Vagina (tissue), 2 donors: ENCODE data around the gene RNF144B.

Source experiments
- POLR2A ChIP-seq, 2 donors: fragments of 450-650 bp; IDR thresholded peaks; one replicate each; pipeline ENCODE4 v1.6.1; 2017; ENCODE audit warnings: antibody characterized with exemption in 2 of 2, mild to moderate bottlenecking in 2 of 2, moderate library complexity in 2 of 2
- TF ChIP-seq, protein P1 (sequence below), 3 experiments: fragments of 450-650 bp in 2 of 3; fragments of 200-600 bp in 1 of 3; sonication (generic) in 1 of 3; IDR thresholded peaks; one replicate each; pipeline ENCODE4 v1.5.1; 2017 to 2019; ENCODE audit warnings: antibody characterized with exemption in 3 of 3, mild to moderate bottlenecking in 2 of 3, moderate library complexity in 2 of 3

DNA sequence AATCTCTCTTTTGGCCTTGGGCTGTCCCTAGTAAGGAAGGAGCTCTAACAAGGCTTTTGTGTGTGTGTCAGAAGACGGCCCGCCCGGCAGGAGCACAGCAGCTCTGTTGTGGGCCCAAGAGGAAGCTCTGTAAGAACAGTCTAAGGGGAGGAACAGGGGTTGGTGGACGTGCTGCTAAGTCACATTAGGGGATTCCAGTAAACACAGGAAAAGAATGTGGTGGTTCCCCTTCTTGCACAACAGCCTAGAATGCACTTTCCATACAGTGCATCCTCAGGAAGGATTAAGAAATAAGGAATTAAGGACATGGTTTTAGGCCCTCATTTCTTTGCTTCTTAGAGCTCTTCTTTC lies 114.5 kb downstream of the RNF144B start:
- TF ChIP-seq, protein P1, sequence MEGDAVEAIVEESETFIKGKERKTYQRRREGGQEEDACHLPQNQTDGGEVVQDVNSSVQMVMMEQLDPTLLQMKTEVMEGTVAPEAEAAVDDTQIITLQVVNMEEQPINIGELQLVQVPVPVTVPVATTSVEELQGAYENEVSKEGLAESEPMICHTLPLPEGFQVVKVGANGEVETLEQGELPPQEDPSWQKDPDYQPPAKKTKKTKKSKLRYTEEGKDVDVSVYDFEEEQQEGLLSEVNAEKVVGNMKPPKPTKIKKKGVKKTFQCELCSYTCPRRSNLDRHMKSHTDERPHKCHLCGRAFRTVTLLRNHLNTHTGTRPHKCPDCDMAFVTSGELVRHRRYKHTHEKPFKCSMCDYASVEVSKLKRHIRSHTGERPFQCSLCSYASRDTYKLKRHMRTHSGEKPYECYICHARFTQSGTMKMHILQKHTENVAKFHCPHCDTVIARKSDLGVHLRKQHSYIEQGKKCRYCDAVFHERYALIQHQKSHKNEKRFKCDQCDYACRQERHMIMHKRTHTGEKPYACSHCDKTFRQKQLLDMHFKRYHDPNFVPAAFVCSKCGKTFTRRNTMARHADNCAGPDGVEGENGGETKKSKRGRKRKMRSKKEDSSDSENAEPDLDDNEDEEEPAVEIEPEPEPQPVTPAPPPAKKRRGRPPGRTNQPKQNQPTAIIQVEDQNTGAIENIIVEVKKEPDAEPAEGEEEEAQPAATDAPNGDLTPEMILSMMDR (IDR thresholded peaks at IDR 0.05), result no peak
- no peak for TF ChIP-seq POLR2A (IDR thresholded peaks at IDR 0.05)
